ENCODE measurements around the gene NAV2.

Gene NAV2

GRCh38 chr11:20047006-20047768, 334.6 kb downstream of the NAV2 start:
- no peak for TF ChIP-seq EZH2phosphoT487 (IDR thresholded peaks at IDR 0.05; ENCODE audit: low read length)
- no peak for TF ChIP-seq EZH2 (optimal IDR thresholded peaks at IDR 0.05; ENCODE audit: low read depth, low read length)
- TF ChIP-seq CTCF (IDR thresholded peaks at IDR 0.05; ENCODE audit: low read length) = no peak

GRCh38 chr11:20047769-20048154, 335.1 kb downstream of the NAV2 start:
- Histone ChIP-seq H2AFZ (ENCODE audit: low read length) (no peak overlapping the region), H3K27ac (ENCODE audit: low read length) (no peak overlapping the region), H3K9ac (ENCODE audit: low read length) (no peak overlapping the region), H3K27me3 (replicated peaks; ENCODE audit: insufficient read depth, low read length) (no peaks in the 10 kb centered on the region), H3K9me2 (replicated peaks; ENCODE audit: insufficient read depth, low read length) (no peaks in the 10 kb centered on the region), H3K79me2 (ENCODE audit: low read length) (no peaks in the 10 kb centered on the region), H3K4me2 (ENCODE audit: low read depth, low read length) (no peak overlapping the region), H3F3A (ENCODE audit: insufficient read depth, low read length) (no peaks in the 10 kb centered on the region), H3K4me1 (ENCODE audit: low read length) (no peaks in the 10 kb centered on the region), H3K36me3 (replicated peaks; ENCODE audit: insufficient read depth, low read length) (no peaks in the 10 kb centered on the region), H3K4me3 (ENCODE audit: low read length) (no peak overlapping the region), H4K20me1 (ENCODE audit: insufficient read depth, low read length) (no peaks in the 10 kb centered on the region), H3K9me3 (replicated peaks; ENCODE audit: insufficient read depth, low read length) (no peaks in the 10 kb centered on the region)
- no peak for DNase-seq
- TF ChIP-seq EZH2 (optimal IDR thresholded peaks at IDR 0.05; ENCODE audit: low read depth, low read length) (no peak), CTCF (IDR thresholded peaks at IDR 0.05; ENCODE audit: low read length) (no peak), EZH2phosphoT487 (IDR thresholded peaks at IDR 0.05; ENCODE audit: low read length) (no peak)

More at GRCh38 chr11:20047006-20047768, 334.6 kb downstream of the NAV2 start:
- Histone ChIP-seq H3K4me1 (ENCODE audit: low read length) (no peaks in the 10 kb centered on the region), H3K79me2 (ENCODE audit: low read length) (no peaks in the 10 kb centered on the region), H3K4me2 (ENCODE audit: low read depth, low read length) (no peak overlapping the region), H3K9ac (ENCODE audit: low read length) (no peak overlapping the region), H3K36me3 (replicated peaks; ENCODE audit: insufficient read depth, low read length) (no peaks in the 10 kb centered on the region), H4K20me1 (ENCODE audit: insufficient read depth, low read length) (no peaks in the 10 kb centered on the region), H2AFZ (ENCODE audit: low read length) (no peak overlapping the region), H3K27ac (ENCODE audit: low read length) (no peak overlapping the region), H3K9me3 (replicated peaks; ENCODE audit: insufficient read depth, low read length) (no peaks in the 10 kb centered on the region), H3F3A (ENCODE audit: insufficient read depth, low read length) (no peaks in the 10 kb centered on the region), H3K9me2 (replicated peaks; ENCODE audit: insufficient read depth, low read length) (no peaks in the 10 kb centered on the region), H3K27me3 (replicated peaks; ENCODE audit: insufficient read depth, low read length) (no peaks in the 10 kb centered on the region), H3K4me3 (ENCODE audit: low read length) (no peak overlapping the region)
- no peak for DNase-seq

- no peaks in the 10 kb centered on the region for H3K27me3 ChIP-seq (replicated peaks; ENCODE audit: insufficient read depth, low read length)
- no peak for TF ChIP-seq EZH2phosphoT487 (IDR thresholded peaks at IDR 0.05; ENCODE audit: low read length)
- no peak for TF ChIP-seq EZH2 (optimal IDR thresholded peaks at IDR 0.05; ENCODE audit: low read depth, low read length)
- no peak for TF ChIP-seq CTCF (IDR thresholded peaks at IDR 0.05; ENCODE audit: low read length)
- H3K9me2 ChIP-seq (replicated peaks; ENCODE audit: insufficient read depth, low read length) = no peaks in the 10 kb centered on the region
- no peaks in the 10 kb centered on the region for H3K79me2 ChIP-seq (ENCODE audit: low read length)
- no peaks in the 10 kb centered on the region for H3K4me1 ChIP-seq (ENCODE audit: low read length)
- no peaks in the 10 kb centered on the region for H3K9me3 ChIP-seq (replicated peaks; ENCODE audit: insufficient read depth, low read length)
- no peak overlapping the region for H2AFZ ChIP-seq (ENCODE audit: low read length)
- no peak overlapping the region for H3K4me2 ChIP-seq (ENCODE audit: low read depth, low read length)
- H3K9ac ChIP-seq (ENCODE audit: low read length) = no peak overlapping the region
- DNase-seq = no peak
- H3F3A ChIP-seq (ENCODE audit: insufficient read depth, low read length) = no peaks in the 10 kb centered on the region
- H4K20me1 ChIP-seq (ENCODE audit: insufficient read depth, low read length) = no peaks in the 10 kb centered on the region
- no peak overlapping the region for H3K27ac ChIP-seq (ENCODE audit: low read length)
- no peak overlapping the region for H3K4me3 ChIP-seq (ENCODE audit: low read length)
- no peaks in the 10 kb centered on the region for H3K36me3 ChIP-seq (replicated peaks; ENCODE audit: insufficient read depth, low read length)
Measured at GRCh38 chr11:20048246-20048645, 335.6 kb downstream of the NAV2 start.
